Breast epithelium (tissue), 3 donors: ENCODE measurements around the gene SYNDIG1.

Source experiments
- CTCF ChIP-seq, 3 donors: fragments of 450-650 bp; IDR thresholded peaks; one replicate each; pipeline ENCODE4 v1.5.1; 2016 to 2017; ENCODE audit warnings: antibody characterized with exemption in 3 of 3, mild to moderate bottlenecking in 3 of 3, moderate library complexity in 3 of 3
- POLR2A ChIP-seq: fragments of 450-650 bp; IDR thresholded peaks from one replicate; pipeline ENCODE4 v1.6.1; 2016; ENCODE audit warnings: antibody characterized with exemption, mild to moderate bottlenecking, moderate library complexity

GRCh38 chr20:24631173-24631505 lies 161.7 kb downstream of the SYNDIG1 start:
- TF ChIP-seq POLR2A = no peak
- no peak for TF ChIP-seq CTCF (IDR thresholded peaks at IDR 0.05)
